ENCODE results near the gene TENM4.

The TENM4 gene

DNA sequence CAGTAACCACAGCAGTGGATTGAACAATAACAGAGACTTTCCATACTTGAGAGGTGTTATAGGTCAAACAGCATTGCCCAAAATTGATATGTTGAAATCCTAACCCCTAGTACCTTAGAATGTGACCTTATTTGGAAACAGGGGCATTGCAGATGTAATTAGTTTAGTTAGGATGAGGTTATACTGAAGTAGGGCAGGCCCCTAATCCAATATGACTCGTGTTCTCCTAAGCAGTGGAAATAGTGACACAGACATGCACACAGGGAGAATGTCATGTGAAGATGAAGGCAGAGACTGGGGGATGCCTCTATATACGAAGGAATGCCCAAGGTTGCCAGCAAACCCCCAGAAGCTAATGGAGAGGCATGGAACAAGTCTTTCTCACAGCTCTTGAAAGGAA lies 270.5 kb downstream of the TENM4 start:
- Mint-ChIP-seq H3K27me3 (no peaks in the 10 kb centered on the region), H3K36me3 (ENCODE audit: low read depth) (no peaks in the 10 kb centered on the region), H3K4me3 (no peak overlapping the region), H3K9me3 (no peaks in the 10 kb centered on the region), H3K4me1 (ENCODE audit: low read depth) (no peaks in the 10 kb centered on the region), H3K27ac (no peak overlapping the region)
- no peak for DNase-seq

DNA sequence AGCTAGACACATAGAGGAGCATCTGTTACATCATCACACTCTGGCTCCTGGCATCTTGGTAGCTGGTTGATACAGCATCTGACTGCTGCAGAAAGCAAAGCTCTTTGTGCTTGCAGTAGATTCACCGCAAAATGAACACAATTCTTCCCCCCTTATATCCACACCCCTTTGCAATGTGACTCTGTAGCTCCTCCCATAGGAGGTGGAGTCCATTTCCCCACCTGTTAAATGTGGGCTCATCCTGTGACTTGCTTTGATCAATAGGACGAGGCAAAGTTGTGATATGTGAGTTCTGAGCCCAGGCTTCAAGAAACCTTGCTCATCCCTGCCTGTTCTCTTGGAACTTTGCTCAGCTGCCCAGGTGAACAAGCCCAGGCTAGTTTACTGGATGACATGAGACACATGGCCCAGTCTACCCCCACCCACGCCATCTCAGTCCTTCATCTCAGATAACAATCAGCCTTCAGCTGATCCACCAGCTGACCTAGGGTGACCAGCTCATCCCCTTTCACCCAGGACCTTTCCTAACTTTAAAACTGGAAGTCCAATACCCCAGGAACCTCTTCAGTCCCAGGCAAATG lies 272.2 kb downstream of the TENM4 start:
- Mint-ChIP-seq H3K9me3 (no peaks in the 10 kb centered on the region), H3K27ac (no peak overlapping the region), H3K36me3 (ENCODE audit: low read depth) (no peaks in the 10 kb centered on the region), H3K4me1 (ENCODE audit: low read depth) (no peaks in the 10 kb centered on the region), H3K4me3 (no peak overlapping the region), H3K27me3 (no peaks in the 10 kb centered on the region)
- DNase-seq, result no peak

DNA sequence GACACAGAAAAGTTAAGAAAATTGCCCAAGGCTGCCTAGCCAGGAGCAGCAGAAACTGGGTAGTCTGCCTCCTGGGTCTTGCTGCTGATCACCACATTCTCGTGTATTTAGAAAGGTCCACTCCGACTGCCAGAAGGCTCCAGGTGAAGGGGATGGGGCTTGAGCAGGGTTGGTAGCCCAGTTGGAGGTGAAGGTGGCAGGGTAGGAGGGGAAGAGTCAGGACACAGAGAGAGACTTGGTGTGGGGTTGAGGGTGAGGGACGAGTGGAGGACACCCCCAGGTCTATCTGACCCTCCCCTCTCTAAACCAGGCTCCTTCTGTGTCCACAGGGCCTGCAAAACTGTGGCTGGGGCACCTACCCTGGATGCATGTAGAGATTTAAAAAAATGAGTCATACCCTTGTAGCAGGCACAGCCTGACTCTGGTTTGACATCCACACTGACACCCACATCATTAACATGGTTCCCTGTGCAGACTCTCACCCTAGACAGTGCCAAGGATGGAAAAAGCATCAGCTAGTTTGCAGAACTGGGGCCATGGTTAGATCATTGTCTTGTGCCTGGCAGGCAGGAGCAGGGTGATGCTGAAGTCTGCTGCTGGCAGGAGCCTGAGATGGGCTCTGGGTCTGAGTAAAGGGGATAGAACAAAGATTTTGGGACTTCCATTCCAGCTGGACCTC lies 273.2 kb downstream of the TENM4 start:
- Mint-ChIP-seq H3K36me3 (ENCODE audit: low read depth) (no peaks in the 10 kb centered on the region), H3K9me3 (no peaks in the 10 kb centered on the region), H3K27me3 (no peaks in the 10 kb centered on the region), H3K4me3 (no peak overlapping the region), H3K27ac (no peak overlapping the region), H3K4me1 (ENCODE audit: low read depth) (no peaks in the 10 kb centered on the region)
- no peak for DNase-seq

DNA sequence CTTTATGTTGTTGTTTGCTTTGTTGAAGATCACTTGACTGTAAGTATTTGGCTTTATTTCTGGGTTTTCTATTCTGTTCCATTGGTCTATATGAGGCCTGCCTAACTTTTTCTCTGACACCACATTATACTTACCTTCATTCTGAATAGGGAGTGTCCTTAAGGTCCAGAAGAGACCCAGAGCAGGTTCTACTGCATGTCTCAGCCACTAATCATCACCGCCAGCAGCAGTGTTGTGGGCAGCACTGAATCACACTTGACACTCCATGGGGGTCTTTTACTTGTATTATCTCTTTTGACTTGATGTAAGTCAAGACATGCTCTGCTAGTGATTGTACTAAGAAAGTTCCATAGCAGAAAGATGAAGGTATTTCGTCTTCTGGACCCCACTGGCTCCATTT lies 274.9 kb downstream of the TENM4 start:
- no peak for DNase-seq
- Mint-ChIP-seq H3K36me3 (ENCODE audit: low read depth) (no peaks in the 10 kb centered on the region), H3K27ac (no peak overlapping the region), H3K9me3 (no peaks in the 10 kb centered on the region), H3K4me3 (no peak overlapping the region), H3K27me3 (no peaks in the 10 kb centered on the region), H3K4me1 (ENCODE audit: low read depth) (no peaks in the 10 kb centered on the region)

DNA sequence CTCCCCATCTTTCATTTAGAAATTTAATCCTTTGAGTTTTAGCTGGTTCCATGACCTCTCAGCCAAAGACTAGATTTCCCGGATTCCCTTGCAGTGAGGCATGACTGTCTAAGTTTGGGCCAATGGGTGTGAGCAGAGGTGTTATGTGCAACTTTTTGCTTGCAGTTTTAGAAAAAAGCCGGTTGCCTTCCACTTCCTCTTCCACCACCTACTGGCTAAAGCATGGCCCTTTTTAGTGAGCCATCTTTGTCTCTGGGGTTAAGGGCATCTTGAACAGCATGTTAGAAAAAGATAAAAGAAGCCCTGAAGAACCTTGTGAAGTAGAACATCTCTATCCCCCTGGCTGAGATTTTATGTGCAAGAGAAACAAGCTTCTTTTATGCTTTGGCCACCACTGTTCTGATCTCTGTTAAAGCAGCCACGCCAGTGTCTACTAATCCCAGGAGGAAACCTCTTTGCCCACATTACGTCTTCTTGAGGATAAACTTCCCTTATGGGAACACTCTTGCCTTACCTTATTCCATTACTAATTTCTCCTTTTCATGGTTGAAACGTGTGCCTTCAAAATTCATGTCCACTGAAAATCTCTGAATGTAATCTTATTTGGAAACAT lies 279.9 kb downstream of the TENM4 start:
- Mint-ChIP-seq H3K9me3 (no peaks in the 10 kb centered on the region), H3K36me3 (ENCODE audit: low read depth) (no peaks in the 10 kb centered on the region), H3K27me3 (no peaks in the 10 kb centered on the region), H3K4me1 (ENCODE audit: low read depth) (no peaks in the 10 kb centered on the region), H3K4me3 (no peak overlapping the region), H3K27ac (no peak overlapping the region)
- no peak for DNase-seq

DNA sequence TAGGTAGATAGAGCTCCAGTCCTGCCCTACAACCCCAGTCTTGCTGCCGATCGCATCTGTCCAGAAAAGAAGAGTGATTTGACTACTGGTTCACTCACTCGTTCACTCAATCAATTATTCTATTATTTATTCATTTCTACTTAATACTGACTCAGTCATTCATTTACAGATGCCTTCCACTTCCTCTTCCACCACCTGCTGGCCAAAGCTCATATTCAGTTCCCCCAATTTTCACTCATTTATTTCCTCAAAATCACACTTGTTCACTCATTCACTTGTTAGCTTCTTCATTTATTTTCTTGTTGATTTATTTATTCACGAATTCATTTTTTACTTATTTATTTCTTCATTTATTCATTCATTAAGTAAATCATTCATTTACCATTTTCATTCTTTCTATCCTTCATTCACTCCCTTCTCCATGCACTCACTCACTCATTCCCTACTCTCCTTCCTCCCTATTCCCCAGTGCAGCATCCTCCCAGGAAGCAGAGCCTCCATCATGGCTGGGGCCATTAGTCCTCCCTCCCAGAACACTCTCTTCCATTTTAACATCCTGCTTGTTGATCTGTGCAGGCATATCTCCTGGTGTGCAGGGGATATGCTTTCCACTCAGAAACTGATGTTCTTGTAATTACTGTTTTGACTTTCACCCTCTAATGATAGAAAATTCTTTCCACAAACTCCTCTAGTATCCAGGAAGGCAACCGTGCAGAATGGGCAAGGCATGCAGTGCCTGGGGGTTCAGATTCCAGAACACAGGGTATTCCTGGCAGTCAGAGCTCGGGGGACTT lies 281.0 kb downstream of the TENM4 start:
- Mint-ChIP-seq H3K27me3 (no peaks in the 10 kb centered on the region), H3K4me1 (ENCODE audit: low read depth) (no peaks in the 10 kb centered on the region), H3K27ac (no peak overlapping the region), H3K4me3 (no peak overlapping the region), H3K9me3 (no peaks in the 10 kb centered on the region), H3K36me3 (ENCODE audit: low read depth) (no peaks in the 10 kb centered on the region)
- no peak for DNase-seq

DNA sequence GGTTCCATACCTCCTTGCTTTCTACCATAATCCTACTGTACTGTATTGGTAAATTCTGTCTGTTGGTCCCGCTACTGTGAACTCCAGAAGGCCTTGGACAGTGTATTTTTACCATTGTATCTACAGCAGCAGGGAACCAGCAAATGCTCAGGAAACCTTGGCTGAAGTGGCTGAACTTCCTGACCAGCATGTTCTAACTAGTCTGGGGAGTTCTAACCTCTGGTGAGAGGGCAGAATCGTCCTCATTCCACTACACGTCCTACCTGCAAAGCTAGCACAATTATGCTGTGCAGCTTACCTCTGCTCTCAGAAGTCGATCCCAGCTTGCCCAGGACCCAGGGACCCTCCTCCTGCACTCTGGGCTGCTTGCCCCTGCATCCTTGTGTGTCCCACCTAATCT lies 283.1 kb downstream of the TENM4 start:
- H3K4me3 Mint-ChIP-seq, result no peak overlapping the region
- no peaks in the 10 kb centered on the region for H3K36me3 Mint-ChIP-seq (ENCODE audit: low read depth)
- no peaks in the 10 kb centered on the region for H3K9me3 Mint-ChIP-seq
- no peak overlapping the region for H3K27ac Mint-ChIP-seq
- DNase-seq, result no peak
- no peaks in the 10 kb centered on the region for H3K4me1 Mint-ChIP-seq (ENCODE audit: low read depth)
- no peaks in the 10 kb centered on the region for H3K27me3 Mint-ChIP-seq

DNA sequence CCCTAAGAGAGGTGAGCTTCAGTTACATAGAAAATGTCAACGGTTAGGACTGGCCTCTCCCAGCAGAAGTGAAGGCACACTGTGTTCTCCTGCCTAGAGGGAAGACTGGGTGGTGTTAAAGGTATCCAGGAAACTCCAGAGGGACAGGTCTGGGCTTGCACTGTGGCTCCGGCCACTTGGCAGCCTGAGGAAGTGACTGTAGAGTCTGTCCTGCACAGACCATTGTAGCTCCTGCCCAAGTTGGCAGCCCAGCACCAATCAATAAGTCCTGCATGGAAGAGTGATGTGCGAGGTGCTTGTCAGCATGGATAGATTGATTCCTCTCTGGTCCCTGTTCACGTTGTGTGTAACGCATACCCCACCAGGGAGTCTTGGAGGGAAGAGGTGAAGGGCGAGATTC lies 284.8 kb downstream of the TENM4 start:
- no peaks in the 10 kb centered on the region for H3K36me3 Mint-ChIP-seq (ENCODE audit: low read depth)
- no peaks in the 10 kb centered on the region for H3K27me3 Mint-ChIP-seq
- H3K9me3 Mint-ChIP-seq, result no peaks in the 10 kb centered on the region
- H3K27ac Mint-ChIP-seq, result no peak overlapping the region
- H3K4me1 Mint-ChIP-seq (ENCODE audit: low read depth), result no peaks in the 10 kb centered on the region
- H3K4me3 Mint-ChIP-seq, result no peak overlapping the region
- no peak for DNase-seq

DNA sequence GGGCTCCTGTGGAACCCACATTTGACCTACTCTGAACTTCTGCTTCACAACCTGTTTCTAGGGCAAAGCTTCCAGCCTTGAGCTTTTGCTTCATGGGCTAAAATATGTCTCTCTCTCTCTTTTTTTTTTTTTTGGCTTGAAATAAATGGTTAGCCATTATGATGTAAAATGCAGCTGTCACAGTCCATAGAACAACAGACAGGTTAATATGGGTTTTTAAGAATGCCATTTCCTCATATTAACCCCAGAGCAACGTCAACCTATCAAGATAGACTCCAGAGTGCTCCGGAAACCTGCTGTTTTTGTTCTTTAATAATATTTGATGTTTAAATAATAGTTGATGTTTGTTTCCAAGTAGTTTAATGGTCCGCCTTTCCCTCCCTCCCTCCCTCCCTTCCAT lies 285.6 kb downstream of the TENM4 start:
- Mint-ChIP-seq H3K27ac (no peak overlapping the region), H3K9me3 (no peaks in the 10 kb centered on the region), H3K36me3 (ENCODE audit: low read depth) (no peaks in the 10 kb centered on the region), H3K4me1 (ENCODE audit: low read depth) (no peaks in the 10 kb centered on the region), H3K4me3 (no peak overlapping the region), H3K27me3 (no peaks in the 10 kb centered on the region)
- DNase-seq, result no peak

DNA sequence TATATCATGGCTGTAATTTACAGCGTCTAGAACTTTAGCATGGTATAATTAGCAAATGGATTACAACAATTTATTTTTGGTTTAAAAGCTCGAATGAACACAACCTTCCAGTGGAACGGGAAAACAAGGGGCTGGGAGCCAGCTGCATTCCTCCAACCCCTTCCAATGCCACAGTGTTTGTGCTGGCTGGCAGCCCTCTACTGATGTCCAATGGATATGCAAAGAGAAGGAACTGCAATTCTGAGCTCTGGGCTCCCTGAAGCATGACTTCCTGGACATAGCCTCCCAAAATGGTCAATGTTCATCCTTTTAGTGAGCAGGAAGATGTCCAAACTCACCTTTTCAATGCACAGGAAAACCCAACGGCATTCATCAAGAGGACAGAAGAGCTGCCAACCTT lies 288.3 kb downstream of the TENM4 start:
- no peak overlapping the region for H3K27ac Mint-ChIP-seq
- H3K4me3 Mint-ChIP-seq, result no peak overlapping the region
- H3K27me3 Mint-ChIP-seq, result no peaks in the 10 kb centered on the region
- no peaks in the 10 kb centered on the region for H3K9me3 Mint-ChIP-seq
- H3K36me3 Mint-ChIP-seq (ENCODE audit: low read depth), result no peaks in the 10 kb centered on the region
- H3K4me1 Mint-ChIP-seq (ENCODE audit: low read depth), result no peaks in the 10 kb centered on the region
- DNase-seq, result no peak

DNA sequence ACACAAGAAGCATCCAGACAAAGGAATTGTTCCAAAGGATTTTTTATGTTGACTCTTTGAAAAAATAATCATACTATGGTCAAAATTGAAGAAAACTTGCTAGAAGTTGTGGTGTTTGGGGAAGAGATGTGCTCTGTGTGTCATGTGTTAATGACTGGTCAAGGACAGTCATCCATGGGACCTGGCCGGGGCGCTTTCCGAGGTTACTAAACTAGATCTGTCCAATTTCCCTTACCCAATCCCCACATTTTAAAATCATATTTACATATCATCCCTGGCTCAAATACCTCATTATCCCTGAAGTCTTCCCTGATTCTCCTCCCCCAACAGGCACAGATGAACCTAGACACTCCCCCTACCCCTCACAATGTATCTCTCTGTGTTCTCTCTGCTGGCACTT lies 289.4 kb downstream of the TENM4 start:
- H3K27me3 Mint-ChIP-seq, result no peaks in the 10 kb centered on the region
- no peaks in the 10 kb centered on the region for H3K36me3 Mint-ChIP-seq (ENCODE audit: low read depth)
- no peak for DNase-seq
- H3K4me3 Mint-ChIP-seq, result no peak overlapping the region
- H3K9me3 Mint-ChIP-seq, result no peaks in the 10 kb centered on the region
- H3K27ac Mint-ChIP-seq, result no peak overlapping the region
- H3K4me1 Mint-ChIP-seq (ENCODE audit: low read depth), result no peaks in the 10 kb centered on the region

DNA sequence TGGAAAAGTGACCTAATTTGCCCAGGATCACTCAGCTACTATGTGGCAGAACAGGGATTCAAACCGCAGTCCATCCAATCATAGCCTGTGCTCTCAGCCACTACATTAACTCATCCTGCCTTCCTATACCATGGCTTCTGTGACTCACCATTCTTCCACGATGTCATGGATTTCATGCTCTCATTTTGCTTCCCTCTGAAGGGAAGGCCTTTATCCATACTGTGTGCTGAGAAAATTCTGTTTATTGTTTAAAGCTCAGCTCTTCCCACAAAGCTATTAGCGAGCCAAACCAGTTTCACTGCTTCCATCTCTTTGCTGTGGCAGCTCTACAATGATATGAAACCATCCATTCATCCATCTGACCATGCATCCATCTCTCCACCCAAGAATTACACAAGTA lies 289.9 kb downstream of the TENM4 start:
- DNase-seq, result no peak
- Mint-ChIP-seq H3K4me1 (ENCODE audit: low read depth) (no peaks in the 10 kb centered on the region), H3K27me3 (no peaks in the 10 kb centered on the region), H3K4me3 (no peak overlapping the region), H3K9me3 (no peaks in the 10 kb centered on the region), H3K36me3 (ENCODE audit: low read depth) (no peaks in the 10 kb centered on the region), H3K27ac (no peak overlapping the region)

DNA sequence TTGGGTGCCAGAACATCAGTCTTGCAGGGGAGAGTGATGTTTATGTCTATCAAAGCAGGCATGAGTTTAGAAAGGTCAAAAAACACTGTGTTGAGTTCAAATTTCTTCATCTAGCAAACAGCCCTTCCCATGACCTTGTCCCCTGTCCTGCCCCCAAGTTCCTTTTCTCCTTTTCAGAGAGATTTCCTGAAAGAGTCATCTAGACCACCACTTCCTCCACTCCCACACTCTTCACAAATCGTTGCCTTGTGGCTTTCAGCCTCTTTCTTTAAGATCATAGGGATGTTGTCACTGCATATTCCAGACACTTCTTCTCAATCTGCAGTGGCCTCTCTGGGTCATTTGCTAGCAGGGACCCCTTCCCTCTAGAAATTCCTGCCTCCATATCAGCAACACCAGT lies 290.5 kb downstream of the TENM4 start:
- Mint-ChIP-seq H3K4me3 (no peak overlapping the region), H3K27ac (no peak overlapping the region), H3K27me3 (no peaks in the 10 kb centered on the region), H3K36me3 (ENCODE audit: low read depth) (no peaks in the 10 kb centered on the region), H3K9me3 (peaks cover 3% of the 10 kb centered on the region), H3K4me1 (ENCODE audit: low read depth) (no peaks in the 10 kb centered on the region)
- DNase-seq, result no peak

DNA sequence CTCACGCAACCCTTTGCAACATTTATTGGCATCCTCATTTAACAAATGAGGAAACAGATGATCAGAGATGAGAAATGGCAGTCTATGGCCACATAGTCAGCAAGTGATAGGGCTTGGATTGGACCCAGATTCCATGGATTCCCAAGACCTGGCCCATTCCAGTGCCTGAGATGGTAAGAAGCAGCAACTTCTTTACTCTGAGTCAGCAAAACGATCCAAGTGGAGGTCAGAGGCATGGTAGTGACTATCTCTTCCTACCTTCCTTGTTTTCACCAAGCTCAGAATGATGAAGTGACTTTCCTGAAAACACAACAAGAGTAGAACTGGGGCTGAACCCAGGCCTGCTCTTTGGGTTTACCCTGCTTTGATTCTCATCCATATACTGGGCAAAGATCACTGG lies 293.1 kb downstream of the TENM4 start:
- no peaks in the 10 kb centered on the region for H3K4me1 Mint-ChIP-seq (ENCODE audit: low read depth)
- no peak overlapping the region for H3K27ac Mint-ChIP-seq
- peaks cover 7% of the 10 kb centered on the region for H3K9me3 Mint-ChIP-seq
- no peaks in the 10 kb centered on the region for H3K36me3 Mint-ChIP-seq (ENCODE audit: low read depth)
- H3K4me3 Mint-ChIP-seq, result no peak overlapping the region
- H3K27me3 Mint-ChIP-seq, result no peaks in the 10 kb centered on the region
- no peak for DNase-seq

DNA sequence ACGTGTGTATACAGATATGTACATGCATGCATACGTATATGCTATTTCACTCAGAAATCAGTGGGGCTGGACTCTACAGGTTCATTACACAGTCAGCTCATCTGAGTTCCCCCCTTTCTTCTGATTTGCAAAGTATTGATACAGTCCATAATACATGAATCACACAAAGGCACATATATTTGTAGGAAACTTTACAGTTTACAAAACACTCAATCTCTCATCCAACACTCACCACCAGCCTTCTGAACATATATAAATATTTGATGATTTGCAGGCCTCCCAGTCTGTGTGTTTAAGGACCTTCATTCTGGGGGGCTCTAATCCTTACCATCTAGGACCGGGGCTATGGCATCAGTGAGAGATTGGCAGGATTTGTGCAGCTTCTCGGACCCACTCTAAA lies 293.8 kb downstream of the TENM4 start:
- Mint-ChIP-seq H3K36me3 (ENCODE audit: low read depth) (no peaks in the 10 kb centered on the region), H3K27me3 (no peaks in the 10 kb centered on the region), H3K4me3 (no peak overlapping the region), H3K9me3 (peaks cover 12% of the 10 kb centered on the region), H3K4me1 (ENCODE audit: low read depth) (no peaks in the 10 kb centered on the region), H3K27ac (no peak overlapping the region)
- DNase-seq, result no peak
